Measurements from ENCODE around the gene SLC2A4. TPM values are rescaled to one million over a fixed set of nuclear protein-coding genes. Genes with fewer than 3 reads are reported as not detected.

The SLC2A4 gene
- total RNA-seq, 1 donor from 2014 or later: 34.4 TPM

DNA sequence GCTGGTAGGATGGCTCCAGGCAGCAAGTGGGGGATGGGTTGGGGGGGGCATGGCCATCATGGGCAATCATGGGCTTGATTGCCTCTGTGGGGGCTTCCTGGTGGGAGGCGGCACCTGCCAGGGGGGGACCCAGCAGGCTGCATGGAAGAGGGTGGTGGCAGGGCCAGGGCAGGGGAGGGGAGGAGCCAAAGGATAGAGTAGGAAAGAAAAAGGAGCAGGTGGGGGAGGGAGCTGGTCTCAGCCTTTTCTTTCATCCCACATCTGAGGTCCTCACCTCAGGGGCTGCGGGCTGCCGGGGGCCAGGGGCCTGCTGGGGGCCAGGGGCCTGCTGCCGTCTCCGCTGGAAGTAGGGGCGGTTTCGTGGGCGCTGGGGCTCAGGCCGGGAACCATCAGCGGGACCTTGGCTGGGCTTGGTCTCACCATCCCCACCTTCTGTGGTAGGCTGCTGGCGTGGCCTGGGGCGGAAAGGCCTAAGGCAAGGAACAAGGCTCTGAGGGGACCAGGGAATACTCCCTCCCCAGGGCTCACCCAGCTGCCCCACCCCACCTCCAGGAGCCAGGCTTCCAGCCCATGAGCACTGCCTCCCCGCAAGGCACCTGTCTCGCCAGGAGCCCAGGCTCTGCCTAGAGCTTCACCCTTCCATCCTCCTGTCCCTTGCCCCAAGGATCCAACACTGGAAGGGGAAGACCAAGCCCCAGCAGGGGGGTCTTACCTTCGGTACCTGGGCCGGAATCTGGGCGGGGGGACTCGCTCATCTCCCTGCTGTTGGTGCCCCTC lies 7.9 kb downstream of the SLC2A4 start:
- Histone ChIP-seq H3K27me3 (ENCODE audit: control insufficient read depth in 3 of 3, insufficient read depth in 3 of 3, low read length in 3 of 3) (peaks cover 0 to 7% (median 6%) of the 10 kb centered on the region in 3 donors), H3K4me3 (ENCODE audit: low read length in 3 of 3) (no peak overlapping the region), H3K9ac (ENCODE audit: low read depth in 1 of 3, low read length in 3 of 3) (peak overlapping the region in 1 of 3 donors; percentile 6), H3K4me1 (ENCODE audit: control insufficient read depth in 3 of 3, insufficient read depth in 3 of 3, low read length in 3 of 3) (peaks cover 57 to 85% (median 77%) of the 10 kb centered on the region in 3 donors), H3K9me3 (ENCODE audit: control insufficient read depth in 3 of 3, low read length in 3 of 3) (no peaks in the 10 kb centered on the region), H3K27ac (ENCODE audit: low read depth, low read length) (peak overlapping the region; percentile 58), H3K36me3 (ENCODE audit: control insufficient read depth in 3 of 3, insufficient read depth in 3 of 3, low read length in 3 of 3) (peaks cover 25 to 33% (median 27%) of the 10 kb centered on the region in 3 donors)

- Histone ChIP-seq H3K9me3 (ENCODE audit: control insufficient read depth in 3 of 3, low read length in 3 of 3) (no peaks in the 10 kb centered on the region), H3K36me3 (ENCODE audit: control insufficient read depth in 3 of 3, insufficient read depth in 3 of 3, low read length in 3 of 3) (peaks cover 18 to 25% (median 19%) of the 10 kb centered on the region in 3 donors), H3K27ac (ENCODE audit: low read depth, low read length) (peak overlapping the region; percentile 58), H3K4me3 (ENCODE audit: low read length in 3 of 3) (no peak overlapping the region), H3K27me3 (ENCODE audit: control insufficient read depth in 3 of 3, insufficient read depth in 3 of 3, low read length in 3 of 3) (peaks cover 0 to 7% (median 6%) of the 10 kb centered on the region in 3 donors), H3K4me1 (ENCODE audit: control insufficient read depth in 3 of 3, insufficient read depth in 3 of 3, low read length in 3 of 3) (peaks cover 54 to 82% (median 74%) of the 10 kb centered on the region in 3 donors), H3K9ac (ENCODE audit: low read depth in 1 of 3, low read length in 3 of 3) (peak overlapping the region in 2 of 3 donors; percentile 6 to 63)
These were observed 8.6 kb downstream of the SLC2A4 start for GRCh38 chr17:7290166-7290565.

- Histone ChIP-seq H3K4me3 (ENCODE audit: low read length in 3 of 3) (no peak overlapping the region), H3K36me3 (ENCODE audit: control insufficient read depth in 3 of 3, insufficient read depth in 3 of 3, low read length in 3 of 3) (peaks cover 13 to 20% (median 14%) of the 10 kb centered on the region in 3 donors), H3K9ac (ENCODE audit: low read depth in 1 of 3, low read length in 3 of 3) (peak overlapping the region in 1 of 3 donors; percentile 63), H3K9me3 (ENCODE audit: control insufficient read depth in 3 of 3, low read length in 3 of 3) (no peaks in the 10 kb centered on the region), H3K27ac (ENCODE audit: low read depth, low read length) (peak overlapping the region; percentile 58), H3K4me1 (ENCODE audit: control insufficient read depth in 3 of 3, insufficient read depth in 3 of 3, low read length in 3 of 3) (peaks cover 53 to 82% (median 74%) of the 10 kb centered on the region in 3 donors), H3K27me3 (ENCODE audit: control insufficient read depth in 3 of 3, insufficient read depth in 3 of 3, low read length in 3 of 3) (peaks cover 0 to 7% (median 6%) of the 10 kb centered on the region in 3 donors)
These were observed 9.2 kb downstream of the SLC2A4 start for GRCh38 chr17:7290685-7291084.

- Histone ChIP-seq H3K27ac (ENCODE audit: low read depth, low read length) (no peak overlapping the region), H3K9ac (ENCODE audit: low read depth in 1 of 3, low read length in 3 of 3) (peak overlapping the region in 2 of 3 donors; percentile 5 to 54), H3K4me1 (ENCODE audit: control insufficient read depth in 3 of 3, insufficient read depth in 3 of 3, low read length in 3 of 3) (peaks cover 55 to 80% (median 72%) of the 10 kb centered on the region in 3 donors), H3K9me3 (ENCODE audit: control insufficient read depth in 3 of 3, low read length in 3 of 3) (no peaks in the 10 kb centered on the region), H3K27me3 (ENCODE audit: control insufficient read depth in 3 of 3, insufficient read depth in 3 of 3, low read length in 3 of 3) (peaks cover 0 to 7% (median 6%) of the 10 kb centered on the region in 3 donors), H3K4me3 (ENCODE audit: low read length in 3 of 3) (no peak overlapping the region), H3K36me3 (ENCODE audit: control insufficient read depth in 3 of 3, insufficient read depth in 3 of 3, low read length in 3 of 3) (peaks cover 3 to 8% (median 4%) of the 10 kb centered on the region in 3 donors)
These were observed 10.7 kb downstream of the SLC2A4 start for GRCh38 chr17:7292194-7292593.

DNA sequence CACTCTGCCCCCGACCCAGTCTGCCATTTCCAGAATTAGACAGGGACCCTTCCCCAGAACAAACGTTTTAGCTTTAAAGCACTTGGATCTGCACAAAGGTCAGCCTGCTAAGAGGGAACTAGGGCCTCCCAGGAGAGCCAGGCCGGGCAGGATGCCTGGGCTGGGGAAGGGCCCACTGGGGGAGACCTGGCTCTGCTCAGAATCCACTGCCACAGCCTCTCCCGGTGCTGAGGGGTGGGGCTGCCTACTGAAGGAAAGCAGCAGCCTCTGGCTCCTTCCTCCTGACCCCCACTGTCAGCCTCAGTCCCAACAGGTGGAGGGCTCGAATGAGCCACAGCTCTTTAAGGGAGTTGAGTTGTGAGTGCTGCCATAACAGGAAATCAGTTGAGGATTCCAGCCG lies 11.2 kb downstream of the SLC2A4 start:
- Histone ChIP-seq H3K27me3 (ENCODE audit: control insufficient read depth in 3 of 3, insufficient read depth in 3 of 3, low read length in 3 of 3) (peaks cover 0 to 7% (median 6%) of the 10 kb centered on the region in 3 donors), H3K9me3 (ENCODE audit: control insufficient read depth in 3 of 3, low read length in 3 of 3) (no peaks in the 10 kb centered on the region), H3K27ac (ENCODE audit: low read depth, low read length) (peak overlapping the region; percentile 33), H3K4me3 (ENCODE audit: low read length in 3 of 3) (no peak overlapping the region), H3K9ac (ENCODE audit: low read depth in 1 of 3, low read length in 3 of 3) (peak overlapping the region in 1 of 3 donors; percentile 54), H3K4me1 (ENCODE audit: control insufficient read depth in 3 of 3, insufficient read depth in 3 of 3, low read length in 3 of 3) (peaks cover 53 to 75% (median 66%) of the 10 kb centered on the region in 3 donors), H3K36me3 (ENCODE audit: control insufficient read depth in 3 of 3, insufficient read depth in 3 of 3, low read length in 3 of 3) (peaks cover 0 to 3% (median 0%) of the 10 kb centered on the region in 3 donors)

DNA sequence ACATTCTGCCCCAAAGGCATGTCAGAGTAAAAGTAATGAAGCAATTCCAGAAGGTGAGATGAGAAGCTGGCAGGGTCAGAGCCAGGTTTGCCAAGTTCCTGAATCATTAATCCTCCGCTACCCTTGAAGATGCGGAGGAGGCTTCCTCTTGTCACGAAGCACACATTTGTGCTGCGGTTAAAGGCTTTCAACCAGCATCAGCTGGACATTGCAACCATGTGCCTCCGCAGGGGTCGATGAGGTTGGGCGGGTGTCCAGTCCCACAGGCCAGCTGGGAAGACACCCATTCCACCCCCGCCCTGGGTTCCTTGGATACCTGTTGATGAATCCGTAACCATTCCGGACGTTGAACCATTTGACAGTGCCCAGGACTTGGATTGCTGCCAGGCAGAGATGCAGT lies 11.6 kb downstream of the SLC2A4 start:
- H3K36me3 ChIP-seq (ENCODE audit: control insufficient read depth in 3 of 3, insufficient read depth in 3 of 3, low read length in 3 of 3): no peaks in the 10 kb centered on the region
- no peak overlapping the region for H3K27ac ChIP-seq (ENCODE audit: low read depth, low read length)
- no peak overlapping the region for H3K4me3 ChIP-seq (ENCODE audit: low read length in 3 of 3)
- peaks cover 0 to 7% (median 6%) of the 10 kb centered on the region in 3 donors for H3K27me3 ChIP-seq (ENCODE audit: control insufficient read depth in 3 of 3, insufficient read depth in 3 of 3, low read length in 3 of 3)
- peak overlapping the region in 1 of 3 donors; percentile 54 for H3K9ac ChIP-seq (ENCODE audit: low read depth in 1 of 3, low read length in 3 of 3)
- no peaks in the 10 kb centered on the region for H3K9me3 ChIP-seq (ENCODE audit: control insufficient read depth in 3 of 3, low read length in 3 of 3)
- peaks cover 53 to 72% (median 63%) of the 10 kb centered on the region in 3 donors for H3K4me1 ChIP-seq (ENCODE audit: control insufficient read depth in 3 of 3, insufficient read depth in 3 of 3, low read length in 3 of 3)

- Histone ChIP-seq H3K9me3 (ENCODE audit: control insufficient read depth in 3 of 3, low read length in 3 of 3) (no peaks in the 10 kb centered on the region), H3K4me1 (ENCODE audit: control insufficient read depth in 3 of 3, insufficient read depth in 3 of 3, low read length in 3 of 3) (peaks cover 53 to 65% (median 61%) of the 10 kb centered on the region in 3 donors), H3K27ac (ENCODE audit: low read depth, low read length) (no peak overlapping the region), H3K9ac (ENCODE audit: low read depth in 1 of 3, low read length in 3 of 3) (peak overlapping the region in 1 of 3 donors; percentile 45), H3K27me3 (ENCODE audit: control insufficient read depth in 3 of 3, insufficient read depth in 3 of 3, low read length in 3 of 3) (peaks cover 0 to 7% (median 6%) of the 10 kb centered on the region in 3 donors), H3K36me3 (ENCODE audit: control insufficient read depth in 3 of 3, insufficient read depth in 3 of 3, low read length in 3 of 3) (no peaks in the 10 kb centered on the region), H3K4me3 (ENCODE audit: low read length in 3 of 3) (no peak overlapping the region)
These were observed 12.5 kb downstream of the SLC2A4 start for GRCh38 chr17:7293816-7294613.

GRCh38 chr17:7294614-7295153 lies 13.2 kb downstream of the SLC2A4 start, which contains the start of gene YBX2:
Gene YBX2 (minus strand): TSS chr17:7294639. CDS start chr17:7294500, 139 bp downstream.
- H3K9me3 ChIP-seq (ENCODE audit: control insufficient read depth in 3 of 3, low read length in 3 of 3): no peaks in the 10 kb centered on the region
- peaks cover 0 to 7% (median 6%) of the 10 kb centered on the region in 3 donors for H3K27me3 ChIP-seq (ENCODE audit: control insufficient read depth in 3 of 3, insufficient read depth in 3 of 3, low read length in 3 of 3)
- H3K36me3 ChIP-seq (ENCODE audit: control insufficient read depth in 3 of 3, insufficient read depth in 3 of 3, low read length in 3 of 3): no peaks in the 10 kb centered on the region
- H3K9ac ChIP-seq (ENCODE audit: low read depth in 1 of 3, low read length in 3 of 3): peak within 1 kb of the TSS in 2 of 3 donors; percentile 51 to 72
- H3K27ac ChIP-seq (ENCODE audit: low read depth, low read length): no peak within 1 kb of the TSS
- peaks cover 53 to 63% (median 61%) of the 10 kb centered on the region in 3 donors for H3K4me1 ChIP-seq (ENCODE audit: control insufficient read depth in 3 of 3, insufficient read depth in 3 of 3, low read length in 3 of 3)
- H3K4me3 ChIP-seq (ENCODE audit: low read length in 3 of 3): peak within 1 kb of the TSS in 2 of 3 donors; percentile 60 to 61

All from skeletal muscle tissue (tissue), 4 donors.